GM23338 (cell line): ENCODE measurements around the gene RGSL1. TPM values are rescaled to one million over a fixed set of nuclear protein-coding genes. Genes with fewer than 3 reads are reported as not detected.

Experiments used
- ATAC-seq: fragments of 200-7000 bp; cut with Tn5 transposase; 3 replicates; pipeline ENCODE4 v1.9.1; 2020
- DNase-seq: peaks from one replicate; pipeline ENCODE4 v3.0.0-alpha.2; 2015; ENCODE audit warnings: low spot score
- H2AFZ ChIP-seq: fragments of 200-600 bp; sonication (generic); 2 replicates; pipeline ENCODE4 v1.8.0; 2016; ENCODE audit warnings: antibody characterized with exemption, mild to moderate bottlenecking, moderate library complexity
- H3F3A ChIP-seq: fragments of 200-600 bp; sonication (generic); replicated peaks from 2 replicates; pipeline ENCODE4 v1.8.0; 2017; ENCODE audit warnings: antibody characterized with exemption, mixed run types, low read depth
- H3K27ac ChIP-seq: fragments of 200-600 bp; sonication (generic); 2 replicates; pipeline ENCODE4 v1.6.1; 2016; ENCODE audit warnings: low read depth
- H3K27me3 ChIP-seq: fragments of 200-600 bp; sonication (generic); 2 replicates; pipeline ENCODE4 v1.8.0; 2016; ENCODE audit warnings: mild to moderate bottlenecking, mixed run types, moderate library complexity; ENCODE audit not compliant: insufficient read depth
- H3K36me3 ChIP-seq: fragments of 200-600 bp; sonication (generic); 2 replicates; pipeline ENCODE4 v1.8.0; 2016; ENCODE audit warnings: mild to moderate bottlenecking; ENCODE audit not compliant: insufficient read depth
- H3K4me1 ChIP-seq: fragments of 200-600 bp; sonication (generic); 2 replicates; pipeline ENCODE4 v1.8.0; 2016; ENCODE audit warnings: mild to moderate bottlenecking, moderate library complexity; ENCODE audit not compliant: insufficient read depth
- H3K4me2 ChIP-seq: fragments of 200-600 bp; sonication (generic); 2 replicates; pipeline ENCODE4 v1.7.1; 2017; ENCODE audit warnings: mixed run types
- H3K4me3 ChIP-seq: fragments of 200-600 bp; sonication (generic); 2 replicates; pipeline ENCODE4 v1.6.1; 2016; ENCODE audit warnings: mixed run types
- H3K79me2 ChIP-seq: fragments of 200-600 bp; sonication (generic); replicated peaks from 2 replicates; pipeline ENCODE4 v1.8.0; 2017; ENCODE audit warnings: mild to moderate bottlenecking; ENCODE audit not compliant: insufficient read depth
- H3K9me2 ChIP-seq: fragments of 200-600 bp; sonication (generic); 2 replicates; pipeline ENCODE4 v1.8.0; 2017; ENCODE audit not compliant: insufficient read depth
- H4K20me1 ChIP-seq: fragments of 200-600 bp; sonication (generic); replicated peaks from 2 replicates; pipeline ENCODE4 v1.8.0; 2017; ENCODE audit warnings: mild to moderate bottlenecking; ENCODE audit not compliant: insufficient read depth
- H3K27ac Mint-ChIP-seq: 2 replicates; pipeline ENCODE4 v1.8.0; 2020; ENCODE audit warnings: inconsistent platforms, mild to moderate bottlenecking, moderate library complexity, mixed read lengths
- H3K27me3 Mint-ChIP-seq: 3 replicates; pipeline ENCODE4 v1.8.0; 2022; ENCODE audit warnings: low read depth, mild to moderate bottlenecking, moderate library complexity, mixed read lengths, inconsistent platforms; ENCODE audit not compliant: insufficient read depth, poor library complexity
- H3K36me3 Mint-ChIP-seq: 3 replicates; pipeline ENCODE4 v1.8.0; 2021; ENCODE audit warnings: low read depth, mild to moderate bottlenecking, inconsistent platforms, moderate library complexity, mixed read lengths
- H3K4me1 Mint-ChIP-seq: 3 replicates; pipeline ENCODE4 v1.8.0; 2020; ENCODE audit warnings: mild to moderate bottlenecking, inconsistent platforms, mixed read lengths
- H3K4me3 Mint-ChIP-seq: 3 replicates; pipeline ENCODE4 v1.8.0; 2021; ENCODE audit warnings: moderate library complexity, mild to moderate bottlenecking, inconsistent platforms, mixed read lengths
- H3K9me3 Mint-ChIP-seq: 3 replicates; pipeline ENCODE4 v1.8.0; 2020; ENCODE audit warnings: moderate library complexity, mild to moderate bottlenecking, inconsistent platforms, mixed read lengths
- CREB1 ChIP-seq: fragments of 250-450 bp; sonication (Bioruptor Pico); IDR thresholded peaks from 2 replicates; pipeline ENCODE4 v1.5.0; 2020; ENCODE audit warnings: low read depth, mild to moderate bottlenecking, moderate library complexity
- EZH2 ChIP-seq: fragments of 200-600 bp; sonication (generic); IDR thresholded peaks from one replicate; pipeline ENCODE4 v1.8.0; 2017; ENCODE audit warnings: antibody characterized with exemption, mild to moderate bottlenecking, low read depth; ENCODE audit not compliant: unreplicated experiment
- EZH2phosphoT487 ChIP-seq: fragments of 200-600 bp; sonication (generic); IDR thresholded peaks from one replicate; pipeline ENCODE4 v1.8.1; 2018; ENCODE audit warnings: antibody characterized with exemption; ENCODE audit not compliant: unreplicated experiment
- JUNB ChIP-seq: IDR thresholded peaks from one replicate; pipeline ENCODE4 v1.6.1; 2016; ENCODE audit warnings: antibody characterized with exemption; ENCODE audit not compliant: unreplicated experiment
- NANOG ChIP-seq: IDR thresholded peaks from 2 replicates; pipeline ENCODE4 v1.6.1; 2016; ENCODE audit warnings: antibody characterized with exemption, borderline replicate concordance
- POLR2AphosphoS5 ChIP-seq: IDR thresholded peaks from 2 replicates; pipeline ENCODE4 v1.6.1; 2016; ENCODE audit warnings: antibody characterized with exemption, low read depth
- ZNF114 ChIP-seq: fragments of 250-450 bp; sonication (Bioruptor Pico); IDR thresholded peaks from 2 replicates; pipeline ENCODE4 v1.5.0; 2020; ENCODE audit warnings: mild to moderate bottlenecking, moderate library complexity
- ZNF331 ChIP-seq: fragments of 250-450 bp; sonication (Bioruptor Pico); IDR thresholded peaks from 2 replicates; pipeline ENCODE4 v1.5.0; 2020; ENCODE audit warnings: low read depth, mild to moderate bottlenecking, moderate library complexity
- polyA plus RNA-seq: library from polyadenylated mRNA; unstranded; fragments of >200 nt; fragmentation: Nextera tagmentation; extraction: Ambion mirVana; gene quantifications from 2 replicates; pipeline ENCODE4 v1.2.1, GENCODE V29; 2016
- total RNA-seq: library from RNA; depleted of rRNA; stranded (reverse); fragments of >200 nt; shearing (Covaris generic); gene quantifications from 2 replicates; pipeline ENCODE4 v1.2.3, GENCODE V29; 2014
- TF ChIP-seq, protein P1 (sequence below): fragments of 250-450 bp; sonication (Bioruptor Pico); IDR thresholded peaks from 2 replicates; pipeline ENCODE4 v1.5.0; 2020; ENCODE audit warnings: mild to moderate bottlenecking, moderate library complexity
- TF ChIP-seq, protein P2 (sequence below): IDR thresholded peaks from 2 replicates; pipeline ENCODE4 v1.6.1; 2016; ENCODE audit warnings: antibody characterized with exemption

Gene RGSL1
- total and polyA plus RNA-seq, 2 experiments from 2014 or later = not detected

DNA sequence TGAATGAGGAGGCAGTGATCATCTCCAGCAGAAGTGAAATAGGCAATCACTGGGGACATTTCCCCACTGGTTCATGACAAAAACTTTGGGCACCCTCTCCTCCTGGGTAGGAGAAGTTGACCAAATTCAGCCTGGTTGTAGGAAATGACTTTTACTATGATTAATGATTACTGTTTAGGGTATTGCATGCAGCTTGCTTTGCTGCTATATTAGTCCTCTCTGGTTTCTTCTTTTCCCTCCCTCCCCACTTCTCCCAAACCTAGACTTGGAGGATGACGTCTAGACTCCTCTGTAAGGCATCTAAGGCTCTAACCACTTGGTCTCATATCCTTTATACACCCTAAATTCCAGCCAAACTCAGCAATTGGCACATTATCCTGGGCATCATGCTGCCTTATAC, 157.6 kb downstream of the RGSL1 start (continued):
- TF ChIP-seq, protein P1, sequence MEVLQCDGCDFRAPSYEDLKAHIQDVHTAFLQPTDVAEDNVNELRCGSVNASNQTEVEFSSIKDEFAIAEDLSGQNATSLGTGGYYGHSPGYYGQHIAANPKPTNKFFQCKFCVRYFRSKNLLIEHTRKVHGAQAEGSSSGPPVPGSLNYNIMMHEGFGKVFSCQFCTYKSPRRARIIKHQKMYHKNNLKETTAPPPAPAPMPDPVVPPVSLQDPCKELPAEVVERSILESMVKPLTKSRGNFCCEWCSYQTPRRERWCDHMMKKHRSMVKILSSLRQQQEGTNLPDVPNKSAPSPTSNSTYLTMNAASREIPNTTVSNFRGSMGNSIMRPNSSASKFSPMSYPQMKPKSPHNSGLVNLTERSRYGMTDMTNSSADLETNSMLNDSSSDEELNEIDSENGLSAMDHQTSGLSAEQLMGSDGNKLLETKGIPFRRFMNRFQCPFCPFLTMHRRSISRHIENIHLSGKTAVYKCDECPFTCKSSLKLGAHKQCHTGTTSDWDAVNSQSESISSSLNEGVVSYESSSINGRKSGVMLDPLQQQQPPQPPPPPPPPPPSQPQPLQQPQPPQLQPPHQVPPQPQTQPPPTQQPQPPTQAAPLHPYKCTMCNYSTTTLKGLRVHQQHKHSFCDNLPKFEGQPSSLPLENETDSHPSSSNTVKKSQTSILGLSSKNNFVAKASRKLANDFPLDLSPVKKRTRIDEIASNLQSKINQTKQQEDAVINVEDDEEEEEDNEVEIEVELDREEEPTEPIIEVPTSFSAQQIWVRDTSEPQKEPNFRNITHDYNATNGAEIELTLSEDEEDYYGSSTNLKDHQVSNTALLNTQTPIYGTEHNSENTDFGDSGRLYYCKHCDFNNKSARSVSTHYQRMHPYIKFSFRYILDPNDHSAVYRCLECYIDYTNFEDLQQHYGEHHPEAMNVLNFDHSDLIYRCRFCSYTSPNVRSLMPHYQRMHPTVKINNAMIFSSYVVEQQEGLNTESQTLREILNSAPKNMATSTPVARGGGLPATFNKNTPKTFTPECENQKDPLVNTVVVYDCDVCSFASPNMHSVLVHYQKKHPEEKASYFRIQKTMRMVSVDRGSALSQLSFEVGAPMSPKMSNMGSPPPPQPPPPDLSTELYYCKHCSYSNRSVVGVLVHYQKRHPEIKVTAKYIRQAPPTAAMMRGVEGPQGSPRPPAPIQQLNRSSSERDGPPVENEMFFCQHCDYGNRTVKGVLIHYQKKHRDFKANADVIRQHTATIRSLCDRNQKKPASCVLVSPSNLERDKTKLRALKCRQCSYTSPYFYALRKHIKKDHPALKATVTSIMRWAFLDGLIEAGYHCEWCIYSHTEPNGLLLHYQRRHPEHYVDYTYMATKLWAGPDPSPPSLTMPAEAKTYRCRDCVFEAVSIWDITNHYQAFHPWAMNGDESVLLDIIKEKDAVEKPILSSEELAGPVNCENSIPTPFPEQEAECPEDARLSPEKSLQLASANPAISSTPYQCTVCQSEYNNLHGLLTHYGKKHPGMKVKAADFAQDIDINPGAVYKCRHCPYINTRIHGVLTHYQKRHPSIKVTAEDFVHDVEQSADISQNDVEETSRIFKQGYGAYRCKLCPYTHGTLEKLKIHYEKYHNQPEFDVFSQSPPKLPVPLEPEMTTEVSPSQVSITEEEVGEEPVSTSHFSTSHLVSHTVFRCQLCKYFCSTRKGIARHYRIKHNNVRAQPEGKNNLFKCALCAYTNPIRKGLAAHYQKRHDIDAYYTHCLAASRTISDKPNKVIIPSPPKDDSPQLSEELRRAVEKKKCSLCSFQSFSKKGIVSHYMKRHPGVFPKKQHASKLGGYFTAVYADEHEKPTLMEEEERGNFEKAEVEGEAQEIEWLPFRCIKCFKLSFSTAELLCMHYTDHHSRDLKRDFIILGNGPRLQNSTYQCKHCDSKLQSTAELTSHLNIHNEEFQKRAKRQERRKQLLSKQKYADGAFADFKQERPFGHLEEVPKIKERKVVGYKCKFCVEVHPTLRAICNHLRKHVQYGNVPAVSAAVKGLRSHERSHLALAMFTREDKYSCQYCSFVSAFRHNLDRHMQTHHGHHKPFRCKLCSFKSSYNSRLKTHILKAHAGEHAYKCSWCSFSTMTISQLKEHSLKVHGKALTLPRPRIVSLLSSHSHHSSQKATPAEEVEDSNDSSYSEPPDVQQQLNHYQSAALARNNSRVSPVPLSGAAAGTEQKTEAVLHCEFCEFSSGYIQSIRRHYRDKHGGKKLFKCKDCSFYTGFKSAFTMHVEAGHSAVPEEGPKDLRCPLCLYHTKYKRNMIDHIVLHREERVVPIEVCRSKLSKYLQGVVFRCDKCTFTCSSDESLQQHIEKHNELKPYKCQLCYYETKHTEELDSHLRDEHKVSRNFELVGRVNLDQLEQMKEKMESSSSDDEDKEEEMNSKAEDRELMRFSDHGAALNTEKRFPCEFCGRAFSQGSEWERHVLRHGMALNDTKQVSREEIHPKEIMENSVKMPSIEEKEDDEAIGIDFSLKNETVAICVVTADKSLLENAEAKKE = no peak
- TF ChIP-seq ZNF114 (CRISPR knock-in tag) = no peak

DNA sequence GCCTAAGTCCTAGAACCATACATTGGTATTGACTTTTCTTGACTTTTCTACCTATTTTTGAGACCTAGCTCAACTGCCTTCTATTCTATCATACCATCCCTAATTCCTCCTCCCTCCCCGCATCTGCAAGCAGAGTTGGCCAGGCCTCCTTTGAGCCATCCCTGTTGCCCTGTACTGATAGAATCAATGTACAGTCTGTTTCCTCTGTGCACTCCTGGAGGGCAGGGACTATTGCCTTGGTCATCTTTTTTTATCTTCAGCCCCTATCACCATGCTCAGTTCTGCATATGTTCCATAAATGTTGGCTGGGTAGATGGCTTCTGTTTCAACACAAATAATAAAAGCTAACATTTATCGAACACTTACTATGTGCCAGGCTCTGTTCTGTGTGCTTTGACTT, 158.3 kb downstream of the RGSL1 start:
- Histone ChIP-seq H3K9me2 (no peaks in the 10 kb centered on the region), H3K4me1 (peaks cover 36% of the 10 kb centered on the region), H3K4me3 (no peak overlapping the region), H3K79me2 (peaks cover 7% of the 10 kb centered on the region), H4K20me1 (no peaks in the 10 kb centered on the region), H3F3A (no peaks in the 10 kb centered on the region), H2AFZ (no peak overlapping the region), H3K36me3 (no peaks in the 10 kb centered on the region), H3K4me2 (no peak overlapping the region), H3K27me3 (peaks cover 46% of the 10 kb centered on the region), H3K27ac (no peak overlapping the region)
- no peak for ATAC-seq
- Mint-ChIP-seq H3K4me3 (no peak overlapping the region), H3K27me3 (peaks cover 36% of the 10 kb centered on the region), H3K9me3 (no peaks in the 10 kb centered on the region), H3K36me3 (peaks cover 4% of the 10 kb centered on the region; the same call in 1 of the 3 replicates), H3K4me1 (peaks cover 31% of the 10 kb centered on the region), H3K27ac (no peak overlapping the region)
- no peak for DNase-seq
- no peak for TF ChIP-seq EZH2
- TF ChIP-seq POLR2AphosphoS5 = no peak
- TF ChIP-seq EZH2phosphoT487 = no peak
- TF ChIP-seq, protein P2, sequence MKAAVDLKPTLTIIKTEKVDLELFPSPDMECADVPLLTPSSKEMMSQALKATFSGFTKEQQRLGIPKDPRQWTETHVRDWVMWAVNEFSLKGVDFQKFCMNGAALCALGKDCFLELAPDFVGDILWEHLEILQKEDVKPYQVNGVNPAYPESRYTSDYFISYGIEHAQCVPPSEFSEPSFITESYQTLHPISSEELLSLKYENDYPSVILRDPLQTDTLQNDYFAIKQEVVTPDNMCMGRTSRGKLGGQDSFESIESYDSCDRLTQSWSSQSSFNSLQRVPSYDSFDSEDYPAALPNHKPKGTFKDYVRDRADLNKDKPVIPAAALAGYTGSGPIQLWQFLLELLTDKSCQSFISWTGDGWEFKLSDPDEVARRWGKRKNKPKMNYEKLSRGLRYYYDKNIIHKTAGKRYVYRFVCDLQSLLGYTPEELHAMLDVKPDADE = no peak
- TF ChIP-seq, protein P1 = no peak
- no peak for TF ChIP-seq ZNF331 (CRISPR knock-in tag)
- no peak for TF ChIP-seq CREB1 (CRISPR knock-in tag)
- TF ChIP-seq NANOG = no peak
- TF ChIP-seq JUNB = no peak
